Measurements from ENCODE around the gene TIA1. TPM values are rescaled to one million over a fixed set of nuclear protein-coding genes. Genes with fewer than 3 reads are reported as not detected.

TIA1 gene
- total and polyA plus RNA-seq, 12 donors = 18.8 to 107 (median 43.2) TPM

DNA sequence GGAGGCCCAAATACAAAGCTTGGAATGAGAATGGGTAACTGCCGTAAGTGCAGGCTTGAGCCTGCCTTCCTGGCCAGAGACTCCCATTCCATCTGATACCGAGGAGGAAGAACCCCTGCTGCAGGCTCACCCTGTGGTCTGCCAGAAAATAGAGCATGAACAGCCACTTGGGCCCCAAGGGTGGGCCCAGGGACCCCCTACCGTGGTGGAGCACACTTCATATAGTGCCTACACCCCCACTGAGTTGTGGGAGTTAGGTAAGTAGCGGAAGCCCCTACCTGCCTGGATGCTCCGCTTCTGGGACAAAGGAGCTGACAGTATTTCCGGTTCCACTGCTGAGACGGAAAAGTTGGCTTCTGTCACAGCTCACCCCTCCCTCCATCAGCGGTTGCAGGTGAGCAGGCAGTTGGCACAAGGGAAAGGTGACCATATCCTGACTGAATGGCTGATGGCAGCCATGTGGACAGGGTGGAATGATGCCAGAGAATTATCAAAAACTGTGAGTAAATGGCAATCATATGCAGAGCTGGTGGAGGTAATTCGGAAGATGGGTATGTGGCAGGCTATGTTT, 46.1 kb downstream of the TIA1 start:
- 75 to 78% methylated on average over 9 of the region's 9 CpGs for WGBS, 2 donors
- intact Hi-C loops (cut with DNase I) = no loop called here
- H3K4me3 ChIP-seq = no peak overlapping the region

GRCh38 chr2:70201831-70202230, 46.6 kb downstream of the TIA1 start:
- Histone ChIP-seq H3K27ac (no peak overlapping the region), H3K36me3 (no peaks in the 10 kb centered on the region), H3K9me3 (no peaks in the 10 kb centered on the region), H3K27me3 (no peaks in the 10 kb centered on the region), H3K4me3 (no peak overlapping the region), H3K4me1 (no peaks in the 10 kb centered on the region)
- DNase-seq (no peak), ATAC-seq (peak in 1 of 8 donors; percentile 18)
- intact Hi-C loops (cut with DNase I) = no loop called here
- 95 to 96% methylated on average over 6 of the region's 6 CpGs for WGBS, 2 donors
- TF ChIP-seq, protein P1, sequence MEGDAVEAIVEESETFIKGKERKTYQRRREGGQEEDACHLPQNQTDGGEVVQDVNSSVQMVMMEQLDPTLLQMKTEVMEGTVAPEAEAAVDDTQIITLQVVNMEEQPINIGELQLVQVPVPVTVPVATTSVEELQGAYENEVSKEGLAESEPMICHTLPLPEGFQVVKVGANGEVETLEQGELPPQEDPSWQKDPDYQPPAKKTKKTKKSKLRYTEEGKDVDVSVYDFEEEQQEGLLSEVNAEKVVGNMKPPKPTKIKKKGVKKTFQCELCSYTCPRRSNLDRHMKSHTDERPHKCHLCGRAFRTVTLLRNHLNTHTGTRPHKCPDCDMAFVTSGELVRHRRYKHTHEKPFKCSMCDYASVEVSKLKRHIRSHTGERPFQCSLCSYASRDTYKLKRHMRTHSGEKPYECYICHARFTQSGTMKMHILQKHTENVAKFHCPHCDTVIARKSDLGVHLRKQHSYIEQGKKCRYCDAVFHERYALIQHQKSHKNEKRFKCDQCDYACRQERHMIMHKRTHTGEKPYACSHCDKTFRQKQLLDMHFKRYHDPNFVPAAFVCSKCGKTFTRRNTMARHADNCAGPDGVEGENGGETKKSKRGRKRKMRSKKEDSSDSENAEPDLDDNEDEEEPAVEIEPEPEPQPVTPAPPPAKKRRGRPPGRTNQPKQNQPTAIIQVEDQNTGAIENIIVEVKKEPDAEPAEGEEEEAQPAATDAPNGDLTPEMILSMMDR (IDR thresholded peaks at IDR 0.05) = no peak

More for the DNA sequence above, 46.1 kb downstream of the TIA1 start:
- no peaks in the 10 kb centered on the region for H3K9me3 ChIP-seq
- no peak overlapping the region for H3K27ac ChIP-seq
- TF ChIP-seq, protein P1 (IDR thresholded peaks at IDR 0.05) = no peak
- DNase-seq (no peak), ATAC-seq (peak in 1 of 8 donors; percentile 31)
- no peaks in the 10 kb centered on the region for H3K4me1 ChIP-seq
- H3K27me3 ChIP-seq = no peaks in the 10 kb centered on the region
- no peaks in the 10 kb centered on the region for H3K36me3 ChIP-seq

GRCh38 chr2:70201225-70201768, 47.1 kb downstream of the TIA1 start:
- H3K27ac ChIP-seq = no peak overlapping the region
- 78 to 97% methylated on average over 3 of the region's 3 CpGs for WGBS, 2 donors
- H3K4me1 ChIP-seq = no peaks in the 10 kb centered on the region
- no peaks in the 10 kb centered on the region for H3K36me3 ChIP-seq
- ATAC-seq = no peak
- peaks cover 0 to under 1% (median 0%) of the 10 kb centered on the region in 7 donors for H3K27me3 ChIP-seq
- H3K4me3 ChIP-seq = no peak overlapping the region
- H3K9me3 ChIP-seq = no peaks in the 10 kb centered on the region
- no peak for DNase-seq
- TF ChIP-seq, protein P1 (IDR thresholded peaks at IDR 0.05) = no peak
- intact Hi-C loops (cut with DNase I) = no loop called here

GRCh38 chr2:70199320-70199864, 49.0 kb downstream of the TIA1 start:
- Histone ChIP-seq H3K27me3 (peaks cover 0 to 6% (median 0%) of the 10 kb centered on the region in 7 donors), H3K4me1 (no peaks in the 10 kb centered on the region), H3K9me3 (no peaks in the 10 kb centered on the region), H3K27ac (no peak overlapping the region), H3K4me3 (no peak overlapping the region), H3K36me3 (no peaks in the 10 kb centered on the region)
- ATAC-seq (no peak), DNase-seq (no peak)
- intact Hi-C loops (cut with DNase I) = loop anchor here in 2 of 10 donors (10.0 kb wide), 2 partner anchors 45 to 105 kb away; partner anchors contain the start of genes FAM136A (in 1 of the 2) and TIA1 (in 1 of the 2)
- WGBS, 2 donors = 82 to 83% methylated on average over 4 of the region's 4 CpGs
- TF ChIP-seq, protein P1 (IDR thresholded peaks at IDR 0.05) = no peak

All from heart right ventricle (tissue), 16 donors.